ENCODE measurements around the gene ACTR6.

DNA sequence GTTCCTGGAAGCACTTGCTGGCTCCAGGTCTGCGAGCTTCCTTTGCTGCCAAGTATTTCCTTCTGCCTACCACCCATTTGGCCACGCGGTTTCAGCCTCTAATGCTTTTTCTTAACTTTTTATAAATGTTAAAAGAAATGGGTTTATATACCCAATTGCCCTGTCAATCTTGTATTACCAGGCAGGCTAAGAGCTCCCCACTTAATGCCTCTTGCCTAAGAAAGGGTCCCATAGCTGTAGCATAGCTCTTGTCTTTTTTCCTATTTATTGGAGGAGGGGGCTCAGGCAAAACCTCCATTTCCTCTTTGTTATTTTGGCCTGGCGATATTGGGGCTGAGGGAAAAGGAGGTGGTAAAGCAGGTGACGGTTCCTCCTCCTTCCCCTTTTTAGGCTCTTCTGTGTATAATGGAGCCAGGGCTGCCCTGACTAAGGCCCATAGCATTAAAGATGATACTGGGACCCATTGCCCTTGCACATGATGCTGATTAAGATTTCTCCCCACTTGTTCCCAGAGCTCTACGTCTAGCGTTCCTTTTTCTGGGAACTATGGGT lies 36.4 kb upstream of the ACTR6 start:
- TF ChIP-seq, protein P1, sequence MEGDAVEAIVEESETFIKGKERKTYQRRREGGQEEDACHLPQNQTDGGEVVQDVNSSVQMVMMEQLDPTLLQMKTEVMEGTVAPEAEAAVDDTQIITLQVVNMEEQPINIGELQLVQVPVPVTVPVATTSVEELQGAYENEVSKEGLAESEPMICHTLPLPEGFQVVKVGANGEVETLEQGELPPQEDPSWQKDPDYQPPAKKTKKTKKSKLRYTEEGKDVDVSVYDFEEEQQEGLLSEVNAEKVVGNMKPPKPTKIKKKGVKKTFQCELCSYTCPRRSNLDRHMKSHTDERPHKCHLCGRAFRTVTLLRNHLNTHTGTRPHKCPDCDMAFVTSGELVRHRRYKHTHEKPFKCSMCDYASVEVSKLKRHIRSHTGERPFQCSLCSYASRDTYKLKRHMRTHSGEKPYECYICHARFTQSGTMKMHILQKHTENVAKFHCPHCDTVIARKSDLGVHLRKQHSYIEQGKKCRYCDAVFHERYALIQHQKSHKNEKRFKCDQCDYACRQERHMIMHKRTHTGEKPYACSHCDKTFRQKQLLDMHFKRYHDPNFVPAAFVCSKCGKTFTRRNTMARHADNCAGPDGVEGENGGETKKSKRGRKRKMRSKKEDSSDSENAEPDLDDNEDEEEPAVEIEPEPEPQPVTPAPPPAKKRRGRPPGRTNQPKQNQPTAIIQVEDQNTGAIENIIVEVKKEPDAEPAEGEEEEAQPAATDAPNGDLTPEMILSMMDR (IDR thresholded peaks at IDR 0.05) = no peak
- no peak for TF ChIP-seq EP300 (IDR thresholded peaks at IDR 0.05)
- no peak for TF ChIP-seq POLR2A (IDR thresholded peaks at IDR 0.05)
- TF ChIP-seq POLR2AphosphoS5 (IDR thresholded peaks at IDR 0.05) = no peak
